GM23338 (cell line): ENCODE data around the gene CFAP300. TPM values are rescaled to one million over a fixed set of nuclear protein-coding genes. Genes with fewer than 3 reads are reported as not detected.

ENCODE experiments used
- ATAC-seq: fragments of 200-7000 bp; cut with Tn5 transposase; 3 replicates; pipeline ENCODE4 v1.9.1; 2020
- DNase-seq: peaks from one replicate; pipeline ENCODE4 v3.0.0-alpha.2; 2015; ENCODE audit warnings: low spot score
- H2AFZ ChIP-seq: fragments of 200-600 bp; sonication (generic); 2 replicates; pipeline ENCODE4 v1.8.0; 2016; ENCODE audit warnings: antibody characterized with exemption, mild to moderate bottlenecking, moderate library complexity
- H3F3A ChIP-seq: fragments of 200-600 bp; sonication (generic); replicated peaks from 2 replicates; pipeline ENCODE4 v1.8.0; 2017; ENCODE audit warnings: antibody characterized with exemption, mixed run types, low read depth
- H3K27ac ChIP-seq: fragments of 200-600 bp; sonication (generic); 2 replicates; pipeline ENCODE4 v1.6.1; 2016; ENCODE audit warnings: low read depth
- H3K27me3 ChIP-seq: fragments of 200-600 bp; sonication (generic); 2 replicates; pipeline ENCODE4 v1.8.0; 2016; ENCODE audit warnings: mild to moderate bottlenecking, mixed run types, moderate library complexity; ENCODE audit not compliant: insufficient read depth
- H3K36me3 ChIP-seq: fragments of 200-600 bp; sonication (generic); 2 replicates; pipeline ENCODE4 v1.8.0; 2016; ENCODE audit warnings: mild to moderate bottlenecking; ENCODE audit not compliant: insufficient read depth
- H3K4me1 ChIP-seq: fragments of 200-600 bp; sonication (generic); 2 replicates; pipeline ENCODE4 v1.8.0; 2016; ENCODE audit warnings: mild to moderate bottlenecking, moderate library complexity; ENCODE audit not compliant: insufficient read depth
- H3K4me2 ChIP-seq: fragments of 200-600 bp; sonication (generic); 2 replicates; pipeline ENCODE4 v1.7.1; 2017; ENCODE audit warnings: mixed run types
- H3K4me3 ChIP-seq: fragments of 200-600 bp; sonication (generic); 2 replicates; pipeline ENCODE4 v1.6.1; 2016; ENCODE audit warnings: mixed run types
- H3K79me2 ChIP-seq: fragments of 200-600 bp; sonication (generic); replicated peaks from 2 replicates; pipeline ENCODE4 v1.8.0; 2017; ENCODE audit warnings: mild to moderate bottlenecking; ENCODE audit not compliant: insufficient read depth
- H3K9me2 ChIP-seq: fragments of 200-600 bp; sonication (generic); 2 replicates; pipeline ENCODE4 v1.8.0; 2017; ENCODE audit not compliant: insufficient read depth
- H4K20me1 ChIP-seq: fragments of 200-600 bp; sonication (generic); replicated peaks from 2 replicates; pipeline ENCODE4 v1.8.0; 2017; ENCODE audit warnings: mild to moderate bottlenecking; ENCODE audit not compliant: insufficient read depth
- H3K27ac Mint-ChIP-seq: 2 replicates; pipeline ENCODE4 v1.8.0; 2020; ENCODE audit warnings: inconsistent platforms, mild to moderate bottlenecking, moderate library complexity, mixed read lengths
- H3K27me3 Mint-ChIP-seq: 3 replicates; pipeline ENCODE4 v1.8.0; 2022; ENCODE audit warnings: low read depth, mild to moderate bottlenecking, moderate library complexity, mixed read lengths, inconsistent platforms; ENCODE audit not compliant: insufficient read depth, poor library complexity
- H3K36me3 Mint-ChIP-seq: 3 replicates; pipeline ENCODE4 v1.8.0; 2021; ENCODE audit warnings: low read depth, mild to moderate bottlenecking, inconsistent platforms, moderate library complexity, mixed read lengths
- H3K4me1 Mint-ChIP-seq: 3 replicates; pipeline ENCODE4 v1.8.0; 2020; ENCODE audit warnings: mild to moderate bottlenecking, inconsistent platforms, mixed read lengths
- H3K4me3 Mint-ChIP-seq: 3 replicates; pipeline ENCODE4 v1.8.0; 2021; ENCODE audit warnings: moderate library complexity, mild to moderate bottlenecking, inconsistent platforms, mixed read lengths
- H3K9me3 Mint-ChIP-seq: 3 replicates; pipeline ENCODE4 v1.8.0; 2020; ENCODE audit warnings: moderate library complexity, mild to moderate bottlenecking, inconsistent platforms, mixed read lengths
- CREB1 ChIP-seq: fragments of 250-450 bp; sonication (Bioruptor Pico); IDR thresholded peaks from 2 replicates; pipeline ENCODE4 v1.5.0; 2020; ENCODE audit warnings: low read depth, mild to moderate bottlenecking, moderate library complexity
- EZH2 ChIP-seq: fragments of 200-600 bp; sonication (generic); IDR thresholded peaks from one replicate; pipeline ENCODE4 v1.8.0; 2017; ENCODE audit warnings: antibody characterized with exemption, mild to moderate bottlenecking, low read depth; ENCODE audit not compliant: unreplicated experiment
- EZH2phosphoT487 ChIP-seq: fragments of 200-600 bp; sonication (generic); IDR thresholded peaks from one replicate; pipeline ENCODE4 v1.8.1; 2018; ENCODE audit warnings: antibody characterized with exemption; ENCODE audit not compliant: unreplicated experiment
- JUNB ChIP-seq: IDR thresholded peaks from one replicate; pipeline ENCODE4 v1.6.1; 2016; ENCODE audit warnings: antibody characterized with exemption; ENCODE audit not compliant: unreplicated experiment
- NANOG ChIP-seq: IDR thresholded peaks from 2 replicates; pipeline ENCODE4 v1.6.1; 2016; ENCODE audit warnings: antibody characterized with exemption, borderline replicate concordance
- POLR2AphosphoS5 ChIP-seq: IDR thresholded peaks from 2 replicates; pipeline ENCODE4 v1.6.1; 2016; ENCODE audit warnings: antibody characterized with exemption, low read depth
- STAT1 ChIP-seq: IDR thresholded peaks from one replicate; pipeline ENCODE4 v1.6.1; 2016; ENCODE audit warnings: antibody characterized with exemption; ENCODE audit not compliant: unreplicated experiment
- ZNF114 ChIP-seq: fragments of 250-450 bp; sonication (Bioruptor Pico); IDR thresholded peaks from 2 replicates; pipeline ENCODE4 v1.5.0; 2020; ENCODE audit warnings: mild to moderate bottlenecking, moderate library complexity
- ZNF331 ChIP-seq: fragments of 250-450 bp; sonication (Bioruptor Pico); IDR thresholded peaks from 2 replicates; pipeline ENCODE4 v1.5.0; 2020; ENCODE audit warnings: low read depth, mild to moderate bottlenecking, moderate library complexity
- polyA plus RNA-seq: library from polyadenylated mRNA; unstranded; fragments of >200 nt; fragmentation: Nextera tagmentation; extraction: Ambion mirVana; gene quantifications from 2 replicates; pipeline ENCODE4 v1.2.1, GENCODE V29; 2016
- total RNA-seq: library from RNA; depleted of rRNA; stranded (reverse); fragments of >200 nt; shearing (Covaris generic); gene quantifications from 2 replicates; pipeline ENCODE4 v1.2.3, GENCODE V29; 2014
- TF ChIP-seq, protein P1 (sequence below), 2 experiments: fragments of 200-600 bp in 1 of 2; sonication (generic) in 1 of 2; conservative IDR thresholded peaks; 2 replicates each; pipeline versions ENCODE4 v1.5.1 to v1.6.1; 2016 to 2017; ENCODE audit warnings: antibody characterized with exemption in 2 of 2, low read depth in 2 of 2, mild to moderate bottlenecking in 2 of 2, moderate library complexity in 1 of 2
- TF ChIP-seq, protein P2 (sequence below): IDR thresholded peaks from one replicate; pipeline ENCODE4 v1.6.1; 2018; ENCODE audit warnings: antibody characterized with exemption; ENCODE audit not compliant: unreplicated experiment
- TF ChIP-seq, protein P3 (sequence below): IDR thresholded peaks from 2 replicates; pipeline ENCODE4 v1.6.1; 2016; ENCODE audit warnings: antibody characterized with exemption
- TF ChIP-seq, protein P4 (sequence below): fragments of 250-450 bp; sonication (Bioruptor Pico); IDR thresholded peaks from 2 replicates; pipeline ENCODE4 v1.5.0; 2020; ENCODE audit warnings: mild to moderate bottlenecking, moderate library complexity

CFAP300 gene
- total and polyA plus RNA-seq, 2 experiments from 2014 or later: 1.4 to 6.0 TPM

DNA sequence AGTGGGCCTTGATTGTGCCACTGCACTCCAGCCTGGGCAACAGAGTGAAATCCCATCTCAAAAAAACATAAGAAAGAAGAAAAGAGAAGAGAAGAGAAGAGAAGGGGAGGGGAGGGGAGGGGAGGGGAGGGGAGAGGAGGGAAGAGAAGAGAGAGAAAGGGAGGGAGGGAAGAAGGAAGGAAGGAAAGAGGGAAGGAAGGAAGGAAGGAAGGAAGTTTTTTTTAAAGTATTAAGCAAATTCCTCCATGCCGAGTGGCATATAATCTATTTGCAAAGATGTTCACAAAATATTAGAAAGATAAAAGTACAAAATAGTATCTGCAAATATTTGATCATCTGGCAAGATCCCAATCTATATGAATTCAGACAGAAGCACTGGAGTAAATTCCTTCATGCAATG, 10.5 kb upstream of the CFAP300 start:
- H3K79me2 ChIP-seq: no peaks in the 10 kb centered on the region
- H3K27me3 ChIP-seq: no peaks in the 10 kb centered on the region
- no peak overlapping the region for H3K4me3 ChIP-seq
- H3K36me3 ChIP-seq: no peaks in the 10 kb centered on the region
- H3K4me1 Mint-ChIP-seq: no peaks in the 10 kb centered on the region
- 0 out of 2 replicates have a peak, but pooled peaks cover 5% of the 10 kb centered on the region for H3K9me2 ChIP-seq
- no peak overlapping the region for H3K27ac Mint-ChIP-seq
- ATAC-seq (no peak), DNase-seq (no peak)
- H3K27me3 Mint-ChIP-seq: peaks cover 2% of the 10 kb centered on the region
- no peaks in the 10 kb centered on the region for H3K36me3 Mint-ChIP-seq
- no peak overlapping the region for H3K4me2 ChIP-seq
- no peak overlapping the region for H2AFZ ChIP-seq
- no peaks in the 10 kb centered on the region for H4K20me1 ChIP-seq
- no peak overlapping the region for H3K4me3 Mint-ChIP-seq
- no peaks in the 10 kb centered on the region for H3F3A ChIP-seq
- H3K9me3 Mint-ChIP-seq: peaks cover 14% of the 10 kb centered on the region
- TF ChIP-seq ZNF114 (CRISPR knock-in tag) (no peak), NANOG (no peak), POLR2AphosphoS5 (no peak), EZH2phosphoT487 (no peak), STAT1 (no peak), CREB1 (no peak), EZH2 (no peak), JUNB (no peak), ZNF331 (CRISPR knock-in tag) (no peak)
- TF ChIP-seq, protein P1, sequence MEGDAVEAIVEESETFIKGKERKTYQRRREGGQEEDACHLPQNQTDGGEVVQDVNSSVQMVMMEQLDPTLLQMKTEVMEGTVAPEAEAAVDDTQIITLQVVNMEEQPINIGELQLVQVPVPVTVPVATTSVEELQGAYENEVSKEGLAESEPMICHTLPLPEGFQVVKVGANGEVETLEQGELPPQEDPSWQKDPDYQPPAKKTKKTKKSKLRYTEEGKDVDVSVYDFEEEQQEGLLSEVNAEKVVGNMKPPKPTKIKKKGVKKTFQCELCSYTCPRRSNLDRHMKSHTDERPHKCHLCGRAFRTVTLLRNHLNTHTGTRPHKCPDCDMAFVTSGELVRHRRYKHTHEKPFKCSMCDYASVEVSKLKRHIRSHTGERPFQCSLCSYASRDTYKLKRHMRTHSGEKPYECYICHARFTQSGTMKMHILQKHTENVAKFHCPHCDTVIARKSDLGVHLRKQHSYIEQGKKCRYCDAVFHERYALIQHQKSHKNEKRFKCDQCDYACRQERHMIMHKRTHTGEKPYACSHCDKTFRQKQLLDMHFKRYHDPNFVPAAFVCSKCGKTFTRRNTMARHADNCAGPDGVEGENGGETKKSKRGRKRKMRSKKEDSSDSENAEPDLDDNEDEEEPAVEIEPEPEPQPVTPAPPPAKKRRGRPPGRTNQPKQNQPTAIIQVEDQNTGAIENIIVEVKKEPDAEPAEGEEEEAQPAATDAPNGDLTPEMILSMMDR (conservative IDR thresholded peaks at IDR 0.05; ENCODE audit: low read depth in 2 of 2): no peak
- TF ChIP-seq, protein P2, sequence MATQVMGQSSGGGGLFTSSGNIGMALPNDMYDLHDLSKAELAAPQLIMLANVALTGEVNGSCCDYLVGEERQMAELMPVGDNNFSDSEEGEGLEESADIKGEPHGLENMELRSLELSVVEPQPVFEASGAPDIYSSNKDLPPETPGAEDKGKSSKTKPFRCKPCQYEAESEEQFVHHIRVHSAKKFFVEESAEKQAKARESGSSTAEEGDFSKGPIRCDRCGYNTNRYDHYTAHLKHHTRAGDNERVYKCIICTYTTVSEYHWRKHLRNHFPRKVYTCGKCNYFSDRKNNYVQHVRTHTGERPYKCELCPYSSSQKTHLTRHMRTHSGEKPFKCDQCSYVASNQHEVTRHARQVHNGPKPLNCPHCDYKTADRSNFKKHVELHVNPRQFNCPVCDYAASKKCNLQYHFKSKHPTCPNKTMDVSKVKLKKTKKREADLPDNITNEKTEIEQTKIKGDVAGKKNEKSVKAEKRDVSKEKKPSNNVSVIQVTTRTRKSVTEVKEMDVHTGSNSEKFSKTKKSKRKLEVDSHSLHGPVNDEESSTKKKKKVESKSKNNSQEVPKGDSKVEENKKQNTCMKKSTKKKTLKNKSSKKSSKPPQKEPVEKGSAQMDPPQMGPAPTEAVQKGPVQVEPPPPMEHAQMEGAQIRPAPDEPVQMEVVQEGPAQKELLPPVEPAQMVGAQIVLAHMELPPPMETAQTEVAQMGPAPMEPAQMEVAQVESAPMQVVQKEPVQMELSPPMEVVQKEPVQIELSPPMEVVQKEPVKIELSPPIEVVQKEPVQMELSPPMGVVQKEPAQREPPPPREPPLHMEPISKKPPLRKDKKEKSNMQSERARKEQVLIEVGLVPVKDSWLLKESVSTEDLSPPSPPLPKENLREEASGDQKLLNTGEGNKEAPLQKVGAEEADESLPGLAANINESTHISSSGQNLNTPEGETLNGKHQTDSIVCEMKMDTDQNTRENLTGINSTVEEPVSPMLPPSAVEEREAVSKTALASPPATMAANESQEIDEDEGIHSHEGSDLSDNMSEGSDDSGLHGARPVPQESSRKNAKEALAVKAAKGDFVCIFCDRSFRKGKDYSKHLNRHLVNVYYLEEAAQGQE: no peak
- TF ChIP-seq, protein P3, sequence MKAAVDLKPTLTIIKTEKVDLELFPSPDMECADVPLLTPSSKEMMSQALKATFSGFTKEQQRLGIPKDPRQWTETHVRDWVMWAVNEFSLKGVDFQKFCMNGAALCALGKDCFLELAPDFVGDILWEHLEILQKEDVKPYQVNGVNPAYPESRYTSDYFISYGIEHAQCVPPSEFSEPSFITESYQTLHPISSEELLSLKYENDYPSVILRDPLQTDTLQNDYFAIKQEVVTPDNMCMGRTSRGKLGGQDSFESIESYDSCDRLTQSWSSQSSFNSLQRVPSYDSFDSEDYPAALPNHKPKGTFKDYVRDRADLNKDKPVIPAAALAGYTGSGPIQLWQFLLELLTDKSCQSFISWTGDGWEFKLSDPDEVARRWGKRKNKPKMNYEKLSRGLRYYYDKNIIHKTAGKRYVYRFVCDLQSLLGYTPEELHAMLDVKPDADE: no peak
- TF ChIP-seq, protein P4, sequence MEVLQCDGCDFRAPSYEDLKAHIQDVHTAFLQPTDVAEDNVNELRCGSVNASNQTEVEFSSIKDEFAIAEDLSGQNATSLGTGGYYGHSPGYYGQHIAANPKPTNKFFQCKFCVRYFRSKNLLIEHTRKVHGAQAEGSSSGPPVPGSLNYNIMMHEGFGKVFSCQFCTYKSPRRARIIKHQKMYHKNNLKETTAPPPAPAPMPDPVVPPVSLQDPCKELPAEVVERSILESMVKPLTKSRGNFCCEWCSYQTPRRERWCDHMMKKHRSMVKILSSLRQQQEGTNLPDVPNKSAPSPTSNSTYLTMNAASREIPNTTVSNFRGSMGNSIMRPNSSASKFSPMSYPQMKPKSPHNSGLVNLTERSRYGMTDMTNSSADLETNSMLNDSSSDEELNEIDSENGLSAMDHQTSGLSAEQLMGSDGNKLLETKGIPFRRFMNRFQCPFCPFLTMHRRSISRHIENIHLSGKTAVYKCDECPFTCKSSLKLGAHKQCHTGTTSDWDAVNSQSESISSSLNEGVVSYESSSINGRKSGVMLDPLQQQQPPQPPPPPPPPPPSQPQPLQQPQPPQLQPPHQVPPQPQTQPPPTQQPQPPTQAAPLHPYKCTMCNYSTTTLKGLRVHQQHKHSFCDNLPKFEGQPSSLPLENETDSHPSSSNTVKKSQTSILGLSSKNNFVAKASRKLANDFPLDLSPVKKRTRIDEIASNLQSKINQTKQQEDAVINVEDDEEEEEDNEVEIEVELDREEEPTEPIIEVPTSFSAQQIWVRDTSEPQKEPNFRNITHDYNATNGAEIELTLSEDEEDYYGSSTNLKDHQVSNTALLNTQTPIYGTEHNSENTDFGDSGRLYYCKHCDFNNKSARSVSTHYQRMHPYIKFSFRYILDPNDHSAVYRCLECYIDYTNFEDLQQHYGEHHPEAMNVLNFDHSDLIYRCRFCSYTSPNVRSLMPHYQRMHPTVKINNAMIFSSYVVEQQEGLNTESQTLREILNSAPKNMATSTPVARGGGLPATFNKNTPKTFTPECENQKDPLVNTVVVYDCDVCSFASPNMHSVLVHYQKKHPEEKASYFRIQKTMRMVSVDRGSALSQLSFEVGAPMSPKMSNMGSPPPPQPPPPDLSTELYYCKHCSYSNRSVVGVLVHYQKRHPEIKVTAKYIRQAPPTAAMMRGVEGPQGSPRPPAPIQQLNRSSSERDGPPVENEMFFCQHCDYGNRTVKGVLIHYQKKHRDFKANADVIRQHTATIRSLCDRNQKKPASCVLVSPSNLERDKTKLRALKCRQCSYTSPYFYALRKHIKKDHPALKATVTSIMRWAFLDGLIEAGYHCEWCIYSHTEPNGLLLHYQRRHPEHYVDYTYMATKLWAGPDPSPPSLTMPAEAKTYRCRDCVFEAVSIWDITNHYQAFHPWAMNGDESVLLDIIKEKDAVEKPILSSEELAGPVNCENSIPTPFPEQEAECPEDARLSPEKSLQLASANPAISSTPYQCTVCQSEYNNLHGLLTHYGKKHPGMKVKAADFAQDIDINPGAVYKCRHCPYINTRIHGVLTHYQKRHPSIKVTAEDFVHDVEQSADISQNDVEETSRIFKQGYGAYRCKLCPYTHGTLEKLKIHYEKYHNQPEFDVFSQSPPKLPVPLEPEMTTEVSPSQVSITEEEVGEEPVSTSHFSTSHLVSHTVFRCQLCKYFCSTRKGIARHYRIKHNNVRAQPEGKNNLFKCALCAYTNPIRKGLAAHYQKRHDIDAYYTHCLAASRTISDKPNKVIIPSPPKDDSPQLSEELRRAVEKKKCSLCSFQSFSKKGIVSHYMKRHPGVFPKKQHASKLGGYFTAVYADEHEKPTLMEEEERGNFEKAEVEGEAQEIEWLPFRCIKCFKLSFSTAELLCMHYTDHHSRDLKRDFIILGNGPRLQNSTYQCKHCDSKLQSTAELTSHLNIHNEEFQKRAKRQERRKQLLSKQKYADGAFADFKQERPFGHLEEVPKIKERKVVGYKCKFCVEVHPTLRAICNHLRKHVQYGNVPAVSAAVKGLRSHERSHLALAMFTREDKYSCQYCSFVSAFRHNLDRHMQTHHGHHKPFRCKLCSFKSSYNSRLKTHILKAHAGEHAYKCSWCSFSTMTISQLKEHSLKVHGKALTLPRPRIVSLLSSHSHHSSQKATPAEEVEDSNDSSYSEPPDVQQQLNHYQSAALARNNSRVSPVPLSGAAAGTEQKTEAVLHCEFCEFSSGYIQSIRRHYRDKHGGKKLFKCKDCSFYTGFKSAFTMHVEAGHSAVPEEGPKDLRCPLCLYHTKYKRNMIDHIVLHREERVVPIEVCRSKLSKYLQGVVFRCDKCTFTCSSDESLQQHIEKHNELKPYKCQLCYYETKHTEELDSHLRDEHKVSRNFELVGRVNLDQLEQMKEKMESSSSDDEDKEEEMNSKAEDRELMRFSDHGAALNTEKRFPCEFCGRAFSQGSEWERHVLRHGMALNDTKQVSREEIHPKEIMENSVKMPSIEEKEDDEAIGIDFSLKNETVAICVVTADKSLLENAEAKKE (CRISPR knock-in tag): no peak
- no peaks in the 10 kb centered on the region; the same call in 1 of the 2 replicates for H3K4me1 ChIP-seq
- H3K27ac ChIP-seq: no peak overlapping the region
